CD4-positive, alpha-beta T cell (primary cell): ENCODE data around the gene UGT2B15. TPM values are rescaled to one million over a fixed set of nuclear protein-coding genes. Genes with fewer than 3 reads are reported as not detected.

Experiments used
- ATAC-seq: fragments of 200-7000 bp; cut with Tn5 transposase; one replicate; pipeline ENCODE4 v1.10.0; 2022; ENCODE audit warnings: mild to moderate bottlenecking; ENCODE audit not compliant: poor library complexity
- CTCF ChIA-PET: fragments of 350-600 bp; sonication (Branson Sonifier 250); formaldehyde crosslinking; loops from one replicate; lab custom pipeline; 2021; ENCODE audit warnings: antibody characterized with exemption, inconsistent platforms; lab: Charles Lee
- POLR2A ChIA-PET: fragments of 350-600 bp; sonication (Branson Sonifier 250); formaldehyde crosslinking; loops from one replicate; lab custom pipeline; 2021; ENCODE audit warnings: antibody characterized with exemption, inconsistent platforms; lab: Charles Lee
- DNase-seq, 14 experiments: peaks; one replicate each; pipeline ENCODE4 v3.0.0-alpha.2; 2013 to 2020; ENCODE audit warnings: mixed read lengths in 2 of 14
- H3K27ac ChIP-seq, 2 donors: one replicate each; pipeline versions ENCODE4 v1.5.1 to v1.7.0; 2013; ENCODE audit warnings: low read length in 2 of 2, low read depth in 1 of 2, mild to moderate bottlenecking in 1 of 2
- H3K27me3 ChIP-seq, 2 experiments: 1 replicate in 1 of 2; 2 replicates in 1 of 2; pipeline versions ENCODE4 v1.6.1 to v1.7.0; 2013; ENCODE audit warnings: low read length in 2 of 2, control low read depth in 1 of 2, mild to moderate bottlenecking in 1 of 2, moderate library complexity in 1 of 2; ENCODE audit not compliant: insufficient read depth in 2 of 2, control insufficient read depth in 1 of 2
- H3K36me3 ChIP-seq: one replicate; pipeline ENCODE4 v1.6.1; 2013; ENCODE audit warnings: low read length, control low read depth; ENCODE audit not compliant: insufficient read depth
- H3K4me1 ChIP-seq: one replicate; pipeline ENCODE4 v1.6.1; 2013; ENCODE audit warnings: low read length, control low read depth; ENCODE audit not compliant: insufficient read depth
- H3K4me3 ChIP-seq: one replicate; pipeline ENCODE4 v1.5.1; 2013; ENCODE audit warnings: mild to moderate bottlenecking, low read length, moderate library complexity
- H3K9me3 ChIP-seq, 2 experiments: 1 replicate in 1 of 2; 2 replicates in 1 of 2; pipeline versions ENCODE4 v1.6.1 to v1.7.0; 2013; ENCODE audit warnings: low read length in 2 of 2, mild to moderate bottlenecking in 2 of 2, control low read depth in 1 of 2, moderate library complexity in 1 of 2; ENCODE audit not compliant: control insufficient read depth in 1 of 2, insufficient read depth in 1 of 2
- H3K27ac Mint-ChIP-seq: one replicate; pipeline ENCODE4 v1.8.0; 2020; ENCODE audit warnings: mixed read lengths
- H3K27me3 Mint-ChIP-seq: one replicate; pipeline ENCODE4 v1.8.0; 2021; ENCODE audit warnings: mixed read lengths
- H3K36me3 Mint-ChIP-seq: one replicate; pipeline ENCODE4 v1.8.0; 2021; ENCODE audit warnings: low read depth, mixed read lengths
- H3K4me1 Mint-ChIP-seq: one replicate; pipeline ENCODE4 v1.8.0; 2021; ENCODE audit warnings: low read depth, mixed read lengths
- H3K4me3 Mint-ChIP-seq: one replicate; pipeline ENCODE4 v1.8.0; 2020; ENCODE audit warnings: mild to moderate bottlenecking, mixed read lengths
- H3K9me3 Mint-ChIP-seq: one replicate; pipeline ENCODE4 v1.8.0; 2020; ENCODE audit warnings: mixed read lengths
- CTCF ChIP-seq: fragments of 200-600 bp; IDR thresholded peaks from one replicate; pipeline ENCODE4 v1.8.0; 2022; ENCODE audit warnings: antibody characterized with exemption, mild to moderate bottlenecking
- intact Hi-C, 2 experiments: fragments of 100-400 bp; cut with DNase I in 1 of 2; cut with micrococcal nuclease in 1 of 2; formaldehyde crosslinking; loops; one replicate each; pipeline versions ENCODE4 v1.15.1 to v1.9.0; 2023 to 2025; cut with DNase I, micrococcal nuclease
- total RNA-seq, 174 experiments: library from RNA in 2 of 174; stranded (reverse) in 2 of 174; gene quantifications; one replicate each; pipeline ENCODE4 v1.2.3 and lab custom pipeline; 2021 to 2026

Gene UGT2B15
- total RNA-seq, 2 experiments from 2014 or later: not detected

GRCh38 chr4:68599150-68599549, 71.3 kb downstream of the UGT2B15 start:
- no peaks in the 10 kb centered on the region for H3K27me3 Mint-ChIP-seq
- POLR2A ChIA-PET: no interaction called here
- TF ChIP-seq CTCF: no peak
- intact Hi-C loops: no loop called here
- no peaks in the 10 kb centered on the region for H3K36me3 Mint-ChIP-seq
- H3K27ac ChIP-seq: no peak overlapping the region
- ATAC-seq (no peak), DNase-seq (no peak)
- no peaks in the 10 kb centered on the region for H3K4me1 ChIP-seq
- H3K4me3 Mint-ChIP-seq: no peak overlapping the region
- no peak overlapping the region for H3K27ac Mint-ChIP-seq
- CTCF ChIA-PET: no interaction called here
- H3K4me1 Mint-ChIP-seq: no peaks in the 10 kb centered on the region
- no peaks in the 10 kb centered on the region for H3K36me3 ChIP-seq
- no peaks in the 10 kb centered on the region for H3K9me3 ChIP-seq
- no peaks in the 10 kb centered on the region for H3K9me3 Mint-ChIP-seq
- H3K27me3 ChIP-seq: no peaks in the 10 kb centered on the region
- H3K4me3 ChIP-seq: no peak overlapping the region

- Mint-ChIP-seq H3K27ac (no peak overlapping the region), H3K4me1 (no peaks in the 10 kb centered on the region), H3K36me3 (no peaks in the 10 kb centered on the region), H3K4me3 (no peak overlapping the region), H3K27me3 (no peaks in the 10 kb centered on the region), H3K9me3 (no peaks in the 10 kb centered on the region)
- TF ChIP-seq CTCF: no peak
- Histone ChIP-seq H3K4me3 (no peak overlapping the region), H3K4me1 (no peaks in the 10 kb centered on the region), H3K27me3 (no peaks in the 10 kb centered on the region), H3K27ac (no peak overlapping the region), H3K9me3 (no peaks in the 10 kb centered on the region), H3K36me3 (no peaks in the 10 kb centered on the region)
- no peak for ATAC-seq
- CTCF ChIA-PET: no interaction called here
- no peak for DNase-seq
- intact Hi-C loops: no loop called here
- POLR2A ChIA-PET: no interaction called here
Measured at GRCh38 chr4:68597482-68597881, 73.0 kb downstream of the UGT2B15 start.

Other genes with a start within 250 kb of the UGT2B15 start
- gene TMPRSS11E, start 223.2 kb downstream of the UGT2B15 start, total RNA-seq: not detected
- not detected for gene UGT2B17, start 94.3 kb downstream of the UGT2B15 start, total RNA-seq
- gene UGT2B10, start 145.3 kb upstream of the UGT2B15 start, total RNA-seq: not detected